HepG2 (cell line): ENCODE measurements around the gene OR2K2. TPM values are rescaled to one million over a fixed set of nuclear protein-coding genes. Genes with fewer than 3 reads are reported as not detected.

Experiments used
- ATAC-seq: fragments of 200-7000 bp; cut with Tn5 transposase; 3 replicates; pipeline ENCODE4 v1.9.1; 2020; ENCODE audit warnings: mild to moderate bottlenecking, moderate library complexity
- BruUV-seq: library from RNA; stranded (reverse); fragments of 400-500 nt; replicated peaks from 2 replicates; lab custom pipeline; 2021; lab: Mats Ljungman, UMichigan
- CTCF ChIA-PET: fragments of 300-600 bp; formaldehyde crosslinking; extraction: SDS; loops from one replicate; lab custom pipeline; 2021; ENCODE audit warnings: low total read pairs, inconsistent platforms, low intra/inter-chr PET ratio; lab: Yijun Ruan, JAX
- POLR2A ChIA-PET: fragments of 350-600 bp; sonication (Branson Sonifier 250); formaldehyde crosslinking; loops from one replicate; lab custom pipeline; 2020; ENCODE audit warnings: antibody characterized with exemption, inconsistent platforms; lab: Yijun Ruan, JAX
- DNase-seq: peaks from one replicate; pipeline ENCODE4 v3.0.0-alpha.2; 2015; ENCODE audit warnings: low spot score
- FAIRE-seq: peaks from 3 replicates; lab custom pipeline; 2011; peaks lifted over from hg19 to GRCh38; lab: Jason Lieb, UNC
- H2AFZ ChIP-seq: one replicate; pipeline ENCODE4 v1.6.1; 2011; ENCODE audit warnings: low read length, inconsistent platforms
- H3K27ac ChIP-seq: fragments of 300-600 bp; 3 replicates; pipeline ENCODE4 v1.8.0; 2011; ENCODE audit warnings: mixed run types, mild to moderate bottlenecking, mixed read lengths, low read length, inconsistent platforms; ENCODE audit not compliant: insufficient read depth; ENCODE audit errors: extremely low read length
- H3K27me3 ChIP-seq, 2 experiments: fragments of 200-600 bp in 1 of 2; 2 replicates in 1 of 2; 3 replicates in 1 of 2; pipeline versions ENCODE4 v1.6.0 to v1.8.0; 2011; ENCODE audit warnings: low read length in 2 of 2, mild to moderate bottlenecking in 2 of 2, moderate library complexity in 2 of 2, inconsistent platforms in 1 of 2; ENCODE audit not compliant: insufficient read depth in 2 of 2, control insufficient read depth in 1 of 2
- H3K36me3 ChIP-seq, 2 experiments: fragments of 200-600 bp in 1 of 2; replicated peaks in 1 of 2; 2 replicates in 1 of 2; 3 replicates in 1 of 2; pipeline versions ENCODE4 v1.5.1 to v1.8.0; 2011; ENCODE audit warnings: low read length in 2 of 2, inconsistent platforms in 1 of 2; ENCODE audit not compliant: insufficient read depth in 2 of 2, control insufficient read depth in 1 of 2
- H3K4me1 ChIP-seq: 2 replicates; pipeline ENCODE4 v1.5.1; 2012; ENCODE audit warnings: low read length, inconsistent platforms; ENCODE audit not compliant: insufficient read depth
- H3K4me2 ChIP-seq: 2 replicates; pipeline ENCODE4 v1.6.0; 2011; ENCODE audit warnings: low read depth, low read length, inconsistent platforms
- H3K4me3 ChIP-seq, 3 experiments: fragments of 200-600 bp in 1 of 3; sonication (generic), shearing (Covaris generic) in 1 of 3; replicated peaks in 1 of 3; 2 replicates each; pipeline ENCODE4 v1.5.1; 2011 to 2016; ENCODE audit warnings: low read length in 3 of 3, inconsistent platforms in 2 of 3, low read depth in 2 of 3, mild to moderate bottlenecking in 2 of 3, control low read depth in 1 of 3, mixed read lengths in 1 of 3; ENCODE audit not compliant: insufficient read depth in 1 of 3
- H3K79me2 ChIP-seq: one replicate; pipeline ENCODE4 v1.6.1; 2011; ENCODE audit warnings: low read length, inconsistent platforms; ENCODE audit not compliant: insufficient read depth
- H3K9ac ChIP-seq: 2 replicates; pipeline ENCODE4 v1.6.0; 2011; ENCODE audit warnings: mild to moderate bottlenecking, low read depth, low read length, inconsistent platforms; ENCODE audit not compliant: insufficient read depth
- H3K9me3 ChIP-seq: 2 replicates; pipeline ENCODE4 v1.5.1; 2012; ENCODE audit warnings: mild to moderate bottlenecking, low read length
- H4K20me1 ChIP-seq: 2 replicates; pipeline ENCODE4 v1.6.0; 2011; ENCODE audit warnings: inconsistent platforms, mild to moderate bottlenecking, low read length, moderate library complexity; ENCODE audit not compliant: insufficient read depth
- CBX5 ChIP-seq: sonication (generic); formaldehyde crosslinking; IDR thresholded peaks from 2 replicates; pipeline ENCODE4 v1.4.0; 2020; ENCODE audit warnings: missing genetic modification reagents, borderline replicate concordance
- IRX3 ChIP-seq: sonication (generic); formaldehyde crosslinking; IDR thresholded peaks from 2 replicates; pipeline ENCODE4 v1.8.1; 2023; ENCODE audit warnings: mild to moderate bottlenecking, low read depth, missing genetic modification reagents, borderline replicate concordance
- MLLT10 ChIP-seq: sonication (generic); formaldehyde crosslinking; IDR thresholded peaks from 2 replicates; pipeline ENCODE4 v1.4.0; 2020; ENCODE audit warnings: missing genetic modification reagents
- NPAS2 ChIP-seq: sonication (generic); formaldehyde crosslinking; IDR thresholded peaks from 2 replicates; pipeline ENCODE4 v1.8.0; 2022; ENCODE audit warnings: mild to moderate bottlenecking, missing genetic modification reagents, borderline replicate concordance
- NR2F2 ChIP-seq: IDR thresholded peaks from 2 replicates; pipeline ENCODE4 v1.6.1; 2012; ENCODE audit warnings: low read depth, inconsistent platforms, borderline replicate concordance
- NR2F6 ChIP-seq, 2 experiments: IDR thresholded peaks; 2 replicates each; pipeline ENCODE4 v1.6.1; 2016; ENCODE audit warnings: antibody characterized with exemption in 1 of 2, mild to moderate bottlenecking in 1 of 2
- PHB2 ChIP-seq: fragments of 450-650 bp; IDR thresholded peaks from 2 replicates; pipeline ENCODE4 v1.6.1; 2018; ENCODE audit not compliant: partially characterized antibody
- ZFP36L1 ChIP-seq: sonication (generic); formaldehyde crosslinking; IDR thresholded peaks from 2 replicates; pipeline ENCODE4 v1.8.0; 2022; ENCODE audit warnings: mild to moderate bottlenecking, missing genetic modification reagents, moderate library complexity
- ZNF282 ChIP-seq: fragments of 450-650 bp; IDR thresholded peaks from 2 replicates; pipeline ENCODE4 v1.6.1; 2018; ENCODE audit not compliant: partially characterized antibody
- ZSCAN31 ChIP-seq: sonication (generic); formaldehyde crosslinking; IDR thresholded peaks from 2 replicates; pipeline ENCODE4 v1.5.0; 2020; ENCODE audit warnings: low read depth, mild to moderate bottlenecking, missing genetic modification reagents
- WGBS: methylation state at CpG from one replicate; pipeline ENCODE4 v1.1.6; 2017; ENCODE audit warnings: low lambda C conversion rate; 5-methylcytosine and 5-hydroxymethylcytosine counted together
- in situ Hi-C: cut with HindIII; loops from 2 replicates; pipeline ENCODE4 v1.10.0; 2017; ENCODE audit warnings: low pct_unique_long_range_greater_than_20kb; ENCODE audit not compliant: extremely low pct_ligation_motif_present
- intact Hi-C: fragments of 100-400 bp; cut with micrococcal nuclease; formaldehyde crosslinking; loops from one replicate; pipeline ENCODE4 v1.10.0; 2022; ENCODE audit not compliant: unreplicated experiment
- polyA plus RNA-seq, 8 experiments: library from polyadenylated mRNA; depleted of rRNA in 3 of 8; stranded (reverse) in 7 of 8; unstranded in 1 of 8; fragments of >200 nt; fragmentation: Illumina TruSeq in 4 of 8; extraction: Trizol in 4 of 8; gene quantifications; 2 replicates each; pipeline versions ENCODE4 v1.2.1 to v1.2.3, GENCODE V29; 2011 to 2016; ENCODE audit warnings: low read depth in 4 of 8, missing spikeins in 1 of 8, mixed read lengths in 1 of 8; ENCODE audit not compliant: insufficient read depth in 1 of 8
- total RNA-seq, 5 experiments: library from RNA; depleted of rRNA; stranded (reverse); fragments of >200 nt; fragmentation: Illumina TruSeq; extraction: Trizol; gene quantifications; 2 replicates each; pipeline ENCODE4 v1.2.3, GENCODE V29; 2016; ENCODE audit warnings: low read depth in 1 of 5
- TF ChIP-seq, protein P1 (sequence below): sonication (generic); formaldehyde crosslinking; IDR thresholded peaks from 2 replicates; pipeline ENCODE4 v1.4.0; 2020; ENCODE audit warnings: missing genetic modification reagents
- TF ChIP-seq, protein P2 (sequence below): sonication (generic); formaldehyde crosslinking; IDR thresholded peaks from 2 replicates; pipeline ENCODE4 v1.5.0; 2020; ENCODE audit warnings: mild to moderate bottlenecking, missing genetic modification reagents, borderline replicate concordance

OR2K2 gene
- total and polyA plus RNA-seq, 2 of the 13 experiments (the other 11 are each of a cell fraction or from before 2014, with no cell fraction given): not detected

DNA sequence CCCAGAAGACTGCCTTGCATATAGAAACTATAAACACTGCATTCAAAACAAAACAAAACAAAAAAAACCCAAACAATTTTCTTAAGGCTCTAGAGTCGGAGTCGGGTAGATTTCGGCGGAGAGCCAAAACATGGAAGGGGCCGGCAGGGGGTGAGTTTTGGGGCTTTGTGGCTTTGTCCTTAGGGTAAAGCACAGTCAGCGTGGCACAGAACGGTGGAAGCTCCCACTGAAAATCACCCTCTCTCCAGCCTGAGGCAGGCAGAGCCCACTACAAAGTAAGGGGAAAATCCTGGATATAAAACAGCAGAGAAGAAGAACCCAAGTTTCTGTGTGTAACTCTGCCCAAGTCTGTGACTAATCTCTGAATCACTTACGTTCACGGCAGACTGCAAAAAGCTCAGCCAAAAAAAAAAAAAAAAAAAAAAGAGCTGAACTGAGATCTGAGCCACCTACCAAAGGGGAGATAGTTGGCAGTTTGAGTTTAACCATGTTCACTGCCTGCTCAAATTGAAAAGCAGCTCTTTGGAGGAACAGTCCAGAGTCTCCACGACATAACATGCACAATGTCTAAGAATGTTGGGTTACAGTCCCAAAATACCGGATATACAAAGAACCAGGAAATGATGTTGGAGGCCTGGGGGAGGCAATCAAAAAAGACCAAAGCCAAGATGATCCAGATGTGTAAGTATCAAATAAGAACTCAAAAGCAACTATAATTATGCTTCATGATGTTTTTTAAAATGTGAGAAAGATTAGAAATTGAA lies 26.6 kb upstream of the OR2K2 start (continued):
- TF ChIP-seq ZFP36L1 (CRISPR knock-in tag) (no peak), NPAS2 (CRISPR knock-in tag) (no peak), PHB2 (no peak), ZSCAN31 (no peak), CBX5 (CRISPR knock-in tag) (no peak), ZNF282 (no peak)

DNA sequence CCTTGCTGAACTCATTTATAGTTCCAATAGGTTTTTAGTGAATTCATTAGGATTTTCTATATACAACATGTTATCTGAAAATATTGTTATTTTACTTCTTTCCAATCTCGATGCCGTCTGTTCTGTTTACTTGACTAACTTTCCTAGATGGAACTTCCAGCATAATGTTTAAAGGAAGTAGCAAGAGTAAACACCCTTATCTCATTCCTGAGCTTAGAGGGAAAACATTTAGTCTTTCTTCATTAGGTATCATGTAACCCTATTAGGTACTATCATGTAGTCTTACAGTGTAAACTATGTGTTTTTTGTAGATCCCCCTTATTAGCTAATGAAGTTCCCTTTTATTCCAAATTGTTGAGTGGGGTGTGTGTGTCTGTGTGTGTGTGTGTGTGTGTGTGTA lies 22.5 kb upstream of the OR2K2 start:
- ChIA-PET CTCF (no interaction called here), POLR2A (no interaction called here)
- no peak overlapping the region for H3K4me3 ChIP-seq
- BruUV-seq: no TSS peak
- H2AFZ ChIP-seq: no peak overlapping the region
- H3K9ac ChIP-seq: no peak overlapping the region
- H3K4me2 ChIP-seq: peak overlapping the region; percentile 9
- peaks cover 0 to 1% of the 10 kb centered on the region in 2 experiments; a peak in 3 of 5 replicates for H3K27me3 ChIP-seq
- ATAC-seq (no peak), DNase-seq (peak; percentile 43), FAIRE-seq (no peak)
- no peaks in the 10 kb centered on the region for H3K36me3 ChIP-seq
- no peaks in the 10 kb centered on the region for H3K79me2 ChIP-seq
- 0% methylated on average over 2 of the region's 2 CpGs for WGBS
- no peak overlapping the region for H3K27ac ChIP-seq
- H3K4me1 ChIP-seq: peaks cover 40% of the 10 kb centered on the region
- in situ Hi-C loops (no loop called here), intact Hi-C loops (no loop called here)
- no peaks in the 10 kb centered on the region for H4K20me1 ChIP-seq
- H3K9me3 ChIP-seq: no peaks in the 10 kb centered on the region
- TF ChIP-seq, protein P1, sequence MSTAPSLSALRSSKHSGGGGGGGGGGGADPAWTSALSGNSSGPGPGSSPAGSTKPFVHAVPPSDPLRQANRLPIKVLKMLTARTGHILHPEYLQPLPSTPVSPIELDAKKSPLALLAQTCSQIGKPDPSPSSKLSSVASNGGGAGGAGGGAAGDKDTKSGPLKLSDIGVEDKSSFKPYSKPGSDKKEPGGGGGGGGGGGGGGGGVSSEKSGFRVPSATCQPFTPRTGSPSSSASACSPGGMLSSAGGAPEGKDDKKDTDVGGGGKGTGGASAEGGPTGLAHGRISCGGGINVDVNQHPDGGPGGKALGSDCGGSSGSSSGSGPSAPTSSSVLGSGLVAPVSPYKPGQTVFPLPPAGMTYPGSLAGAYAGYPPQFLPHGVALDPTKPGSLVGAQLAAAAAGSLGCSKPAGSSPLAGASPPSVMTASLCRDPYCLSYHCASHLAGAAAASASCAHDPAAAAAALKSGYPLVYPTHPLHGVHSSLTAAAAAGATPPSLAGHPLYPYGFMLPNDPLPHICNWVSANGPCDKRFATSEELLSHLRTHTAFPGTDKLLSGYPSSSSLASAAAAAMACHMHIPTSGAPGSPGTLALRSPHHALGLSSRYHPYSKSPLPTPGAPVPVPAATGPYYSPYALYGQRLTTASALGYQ (CRISPR knock-in tag): 0 out of 2 replicates have a peak, but pooled peaks have one; percentile 33
- TF ChIP-seq NR2F6 (IDR thresholded peaks at IDR 0.05) (peak; percentile 40), NR2F6 (CRISPR knock-in tag; IDR thresholded peaks at IDR 0.05) (no peak), NR2F2 (0 out of 2 replicates have a peak, but pooled peaks have one; percentile 40), MLLT10 (CRISPR knock-in tag) (no peak), IRX3 (no peak)
- TF ChIP-seq, protein P2, sequence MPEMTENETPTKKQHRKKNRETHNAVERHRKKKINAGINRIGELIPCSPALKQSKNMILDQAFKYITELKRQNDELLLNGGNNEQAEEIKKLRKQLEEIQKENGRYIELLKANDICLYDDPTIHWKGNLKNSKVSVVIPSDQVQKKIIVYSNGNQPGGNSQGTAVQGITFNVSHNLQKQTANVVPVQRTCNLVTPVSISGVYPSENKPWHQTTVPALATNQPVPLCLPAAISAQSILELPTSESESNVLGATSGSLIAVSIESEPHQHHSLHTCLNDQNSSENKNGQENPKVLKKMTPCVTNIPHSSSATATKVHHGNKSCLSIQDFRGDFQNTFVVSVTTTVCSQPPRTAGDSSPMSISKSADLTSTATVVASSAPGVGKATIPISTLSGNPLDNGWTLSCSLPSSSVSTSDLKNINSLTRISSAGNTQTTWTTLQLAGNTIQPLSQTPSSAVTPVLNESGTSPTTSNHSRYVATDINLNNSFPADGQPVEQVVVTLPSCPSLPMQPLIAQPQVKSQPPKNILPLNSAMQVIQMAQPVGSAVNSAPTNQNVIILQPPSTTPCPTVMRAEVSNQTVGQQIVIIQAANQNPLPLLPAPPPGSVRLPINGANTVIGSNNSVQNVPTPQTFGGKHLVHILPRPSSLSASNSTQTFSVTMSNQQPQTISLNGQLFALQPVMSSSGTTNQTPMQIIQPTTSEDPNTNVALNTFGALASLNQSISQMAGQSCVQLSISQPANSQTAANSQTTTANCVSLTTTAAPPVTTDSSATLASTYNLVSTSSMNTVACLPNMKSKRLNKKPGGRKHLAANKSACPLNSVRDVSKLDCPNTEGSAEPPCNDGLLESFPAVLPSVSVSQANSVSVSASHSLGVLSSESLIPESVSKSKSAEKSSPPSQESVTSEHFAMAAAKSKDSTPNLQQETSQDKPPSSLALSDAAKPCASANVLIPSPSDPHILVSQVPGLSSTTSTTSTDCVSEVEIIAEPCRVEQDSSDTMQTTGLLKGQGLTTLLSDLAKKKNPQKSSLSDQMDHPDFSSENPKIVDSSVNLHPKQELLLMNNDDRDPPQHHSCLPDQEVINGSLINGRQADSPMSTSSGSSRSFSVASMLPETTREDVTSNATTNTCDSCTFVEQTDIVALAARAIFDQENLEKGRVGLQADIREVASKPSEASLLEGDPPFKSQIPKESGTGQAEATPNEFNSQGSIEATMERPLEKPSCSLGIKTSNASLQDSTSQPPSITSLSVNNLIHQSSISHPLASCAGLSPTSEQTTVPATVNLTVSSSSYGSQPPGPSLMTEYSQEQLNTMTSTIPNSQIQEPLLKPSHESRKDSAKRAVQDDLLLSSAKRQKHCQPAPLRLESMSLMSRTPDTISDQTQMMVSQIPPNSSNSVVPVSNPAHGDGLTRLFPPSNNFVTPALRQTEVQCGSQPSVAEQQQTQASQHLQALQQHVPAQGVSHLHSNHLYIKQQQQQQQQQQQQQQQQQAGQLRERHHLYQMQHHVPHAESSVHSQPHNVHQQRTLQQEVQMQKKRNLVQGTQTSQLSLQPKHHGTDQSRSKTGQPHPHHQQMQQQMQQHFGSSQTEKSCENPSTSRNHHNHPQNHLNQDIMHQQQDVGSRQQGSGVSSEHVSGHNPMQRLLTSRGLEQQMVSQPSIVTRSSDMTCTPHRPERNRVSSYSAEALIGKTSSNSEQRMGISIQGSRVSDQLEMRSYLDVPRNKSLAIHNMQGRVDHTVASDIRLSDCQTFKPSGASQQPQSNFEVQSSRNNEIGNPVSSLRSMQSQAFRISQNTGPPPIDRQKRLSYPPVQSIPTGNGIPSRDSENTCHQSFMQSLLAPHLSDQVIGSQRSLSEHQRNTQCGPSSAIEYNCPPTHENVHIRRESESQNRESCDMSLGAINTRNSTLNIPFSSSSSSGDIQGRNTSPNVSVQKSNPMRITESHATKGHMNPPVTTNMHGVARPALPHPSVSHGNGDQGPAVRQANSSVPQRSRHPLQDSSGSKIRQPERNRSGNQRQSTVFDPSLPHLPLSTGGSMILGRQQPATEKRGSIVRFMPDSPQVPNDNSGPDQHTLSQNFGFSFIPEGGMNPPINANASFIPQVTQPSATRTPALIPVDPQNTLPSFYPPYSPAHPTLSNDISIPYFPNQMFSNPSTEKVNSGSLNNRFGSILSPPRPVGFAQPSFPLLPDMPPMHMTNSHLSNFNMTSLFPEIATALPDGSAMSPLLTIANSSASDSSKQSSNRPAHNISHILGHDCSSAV (CRISPR knock-in tag): no peak
